AG10803 (cell line): ENCODE measurements around the gene SLC22A8.

Experiments used
- DNase-seq: peaks from one replicate; pipeline ENCODE4 v3.0.0; 2010; ENCODE audit warnings: low read depth
- H3K4me3 ChIP-seq: 2 replicates; pipeline ENCODE4 v1.5.1; 2011; ENCODE audit warnings: mild to moderate bottlenecking, low read length, control low read depth
- TF ChIP-seq, protein P1 (sequence below): conservative IDR thresholded peaks from 2 replicates; pipeline ENCODE4 v1.5.1; 2011; ENCODE audit warnings: mild to moderate bottlenecking, low read length, control low read depth, inconsistent platforms

Gene SLC22A8

DNA sequence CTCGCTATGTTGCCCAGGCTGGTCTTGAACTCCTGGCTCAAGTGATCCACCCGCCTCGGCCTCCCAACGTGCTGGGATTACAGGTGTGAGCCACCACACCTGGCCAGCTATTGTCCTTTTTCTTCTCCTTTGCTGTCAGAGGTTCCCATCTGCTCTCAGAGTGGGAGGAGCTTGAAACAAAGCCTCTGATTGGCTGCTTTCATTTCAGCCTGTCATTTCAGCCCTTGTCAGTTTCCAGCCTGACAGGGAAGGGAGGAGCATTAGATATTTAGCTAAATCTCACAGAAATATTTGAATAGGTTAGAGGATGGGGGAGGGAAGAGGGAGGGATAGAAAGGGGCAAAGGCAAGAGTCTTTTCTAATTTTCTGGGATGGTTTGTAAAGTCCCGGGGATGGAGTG, 39.5 kb downstream of the SLC22A8 start:
- H3K4me3 ChIP-seq: no peak overlapping the region
- DNase-seq: no peak
- TF ChIP-seq, protein P1, sequence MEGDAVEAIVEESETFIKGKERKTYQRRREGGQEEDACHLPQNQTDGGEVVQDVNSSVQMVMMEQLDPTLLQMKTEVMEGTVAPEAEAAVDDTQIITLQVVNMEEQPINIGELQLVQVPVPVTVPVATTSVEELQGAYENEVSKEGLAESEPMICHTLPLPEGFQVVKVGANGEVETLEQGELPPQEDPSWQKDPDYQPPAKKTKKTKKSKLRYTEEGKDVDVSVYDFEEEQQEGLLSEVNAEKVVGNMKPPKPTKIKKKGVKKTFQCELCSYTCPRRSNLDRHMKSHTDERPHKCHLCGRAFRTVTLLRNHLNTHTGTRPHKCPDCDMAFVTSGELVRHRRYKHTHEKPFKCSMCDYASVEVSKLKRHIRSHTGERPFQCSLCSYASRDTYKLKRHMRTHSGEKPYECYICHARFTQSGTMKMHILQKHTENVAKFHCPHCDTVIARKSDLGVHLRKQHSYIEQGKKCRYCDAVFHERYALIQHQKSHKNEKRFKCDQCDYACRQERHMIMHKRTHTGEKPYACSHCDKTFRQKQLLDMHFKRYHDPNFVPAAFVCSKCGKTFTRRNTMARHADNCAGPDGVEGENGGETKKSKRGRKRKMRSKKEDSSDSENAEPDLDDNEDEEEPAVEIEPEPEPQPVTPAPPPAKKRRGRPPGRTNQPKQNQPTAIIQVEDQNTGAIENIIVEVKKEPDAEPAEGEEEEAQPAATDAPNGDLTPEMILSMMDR: no peak

DNA sequence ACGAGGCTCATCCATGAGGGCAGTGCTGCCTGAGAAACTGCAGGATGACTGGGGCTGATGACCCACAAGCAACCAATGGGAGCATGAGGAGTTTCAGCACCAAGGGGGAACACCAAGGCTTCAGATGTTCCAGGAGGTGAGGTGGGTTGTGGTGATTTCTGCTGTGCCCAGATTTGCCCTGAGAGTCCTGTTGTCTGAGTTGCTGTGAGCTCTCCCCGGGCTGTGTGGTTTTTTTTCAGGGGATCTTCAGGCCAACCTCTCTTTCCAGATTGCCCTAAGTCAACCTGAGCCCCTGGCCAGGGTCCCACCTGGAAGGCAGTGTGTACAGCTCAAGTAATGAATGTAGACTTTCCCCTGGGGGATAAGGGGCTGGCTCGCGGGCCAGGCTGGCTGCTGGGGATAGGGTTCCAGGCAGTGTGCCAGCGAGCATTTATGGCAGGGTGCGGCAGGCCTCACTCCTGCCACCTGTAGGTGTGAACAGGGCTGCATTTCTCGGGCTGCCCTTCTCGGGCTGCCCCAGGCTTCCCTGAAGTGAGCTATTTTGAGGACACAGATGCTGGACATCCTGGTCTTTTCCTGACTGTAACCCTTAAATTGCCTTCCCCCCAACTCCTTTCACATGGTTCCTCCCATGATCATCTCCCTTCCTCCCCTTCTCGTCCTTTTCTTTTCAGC, 40.7 kb downstream of the SLC22A8 start:
- no peak overlapping the region for H3K4me3 ChIP-seq
- TF ChIP-seq, protein P1: no peak
- DNase-seq: no peak

DNA sequence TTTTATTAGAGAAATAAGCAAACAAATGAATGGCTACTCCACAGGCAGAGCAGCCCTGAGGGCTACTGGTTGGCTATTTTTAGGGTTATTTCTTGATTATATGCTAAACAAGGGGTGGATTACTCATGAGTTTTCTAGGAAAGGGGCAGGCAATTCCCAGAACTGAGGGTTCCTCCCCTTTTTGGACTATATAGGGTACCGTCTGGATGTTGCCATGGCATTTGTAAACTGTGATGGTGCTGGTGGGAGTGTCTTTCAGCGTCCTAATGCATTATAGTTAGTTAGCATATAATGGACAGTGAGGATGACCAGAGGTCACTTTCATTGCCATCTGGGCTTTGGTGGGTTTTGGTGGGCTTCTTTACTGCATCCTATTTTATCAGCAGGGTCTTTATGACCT, 50.1 kb downstream of the SLC22A8 start:
- no peak overlapping the region for H3K4me3 ChIP-seq
- TF ChIP-seq, protein P1: no peak
- DNase-seq: no peak

DNA sequence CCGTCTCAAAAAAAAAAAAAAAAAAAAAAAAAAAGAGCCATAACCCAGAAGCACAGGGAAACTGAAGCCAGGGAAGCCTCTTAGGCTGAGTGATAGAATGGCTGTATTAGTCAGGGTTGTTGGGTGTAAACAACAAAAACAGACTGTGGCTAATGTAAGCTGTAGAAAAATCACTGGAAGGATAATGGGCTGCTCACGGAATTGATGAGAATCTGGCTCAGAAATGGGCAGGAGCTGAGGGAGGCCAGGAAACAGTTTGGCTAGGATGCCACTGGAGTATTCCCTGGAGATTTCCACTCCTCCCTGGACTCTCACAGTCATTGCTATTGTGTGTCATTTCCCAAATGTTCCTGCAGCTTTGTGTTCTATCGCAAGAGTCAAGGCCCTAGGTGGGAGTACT, 53.2 kb downstream of the SLC22A8 start:
- no peak overlapping the region for H3K4me3 ChIP-seq
- no peak for DNase-seq

DNA sequence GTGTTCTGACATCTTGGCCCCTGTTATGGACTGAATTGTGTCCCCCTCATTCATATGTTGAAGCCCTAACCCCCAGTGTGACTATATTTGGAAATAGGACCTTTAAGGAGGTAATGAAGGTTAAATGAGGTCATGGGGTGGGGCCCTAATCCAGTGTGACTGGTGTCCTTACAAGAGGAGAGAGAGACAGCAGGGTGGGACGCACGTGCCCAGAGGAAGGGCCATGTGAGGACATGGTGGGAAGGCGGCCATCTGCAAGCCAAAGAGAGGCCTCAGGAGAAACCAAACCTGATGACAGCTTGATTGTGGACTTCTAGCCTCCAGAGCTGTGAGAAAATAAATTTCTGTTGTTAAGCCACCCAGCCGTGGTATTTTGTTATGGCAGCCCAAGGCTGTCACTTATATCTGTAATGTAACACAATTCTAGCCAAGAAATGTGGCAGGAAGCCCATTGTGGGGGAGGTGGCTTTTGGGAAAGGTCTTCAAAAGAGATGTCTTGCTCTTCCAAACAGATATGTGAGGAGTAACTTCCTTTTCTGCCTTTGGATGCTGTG, 54.5 kb downstream of the SLC22A8 start:
- TF ChIP-seq, protein P1: no peak
- no peak for DNase-seq
- no peak overlapping the region for H3K4me3 ChIP-seq

More for the DNA sequence above, 53.2 kb downstream of the SLC22A8 start:
- TF ChIP-seq, protein P1: no peak

DNA sequence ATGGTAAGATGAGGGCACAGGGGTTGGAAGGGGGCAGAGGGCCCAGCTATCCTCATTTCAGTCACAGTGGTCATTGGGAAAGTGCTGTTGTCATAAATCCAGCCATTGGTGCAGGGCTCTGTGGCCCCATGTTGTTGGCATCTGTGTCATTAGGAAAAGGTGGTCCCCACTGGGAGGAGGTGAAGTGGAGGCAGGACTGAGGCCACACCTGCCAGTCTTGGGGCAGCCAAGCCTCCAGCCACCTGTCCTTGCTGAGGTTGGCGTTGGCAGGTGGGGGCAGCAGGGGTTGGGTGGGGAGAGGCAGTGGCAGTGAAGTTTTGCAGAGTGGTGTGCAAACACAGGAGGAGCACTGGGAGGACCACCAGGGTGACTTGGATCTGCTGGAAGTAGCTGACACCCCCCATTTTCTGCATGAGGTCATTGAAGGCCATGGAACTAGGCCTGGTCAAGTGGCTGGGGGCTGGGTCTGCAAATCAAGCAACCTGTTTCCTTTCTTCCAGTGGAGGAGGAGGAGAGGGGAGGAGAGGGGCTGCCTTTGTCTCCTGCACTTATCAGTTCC, 56.1 kb downstream of the SLC22A8 start:
- no peak overlapping the region for H3K4me3 ChIP-seq
- TF ChIP-seq, protein P1: no peak
- no peak for DNase-seq
